ENCODE measurements around the gene HSD17B12. TPM values are rescaled to one million over a fixed set of nuclear protein-coding genes. Genes with fewer than 3 reads are reported as not detected.

The HSD17B12 gene
- total RNA-seq, 1 experiment from 2014 or later, result 88.9 TPM

DNA sequence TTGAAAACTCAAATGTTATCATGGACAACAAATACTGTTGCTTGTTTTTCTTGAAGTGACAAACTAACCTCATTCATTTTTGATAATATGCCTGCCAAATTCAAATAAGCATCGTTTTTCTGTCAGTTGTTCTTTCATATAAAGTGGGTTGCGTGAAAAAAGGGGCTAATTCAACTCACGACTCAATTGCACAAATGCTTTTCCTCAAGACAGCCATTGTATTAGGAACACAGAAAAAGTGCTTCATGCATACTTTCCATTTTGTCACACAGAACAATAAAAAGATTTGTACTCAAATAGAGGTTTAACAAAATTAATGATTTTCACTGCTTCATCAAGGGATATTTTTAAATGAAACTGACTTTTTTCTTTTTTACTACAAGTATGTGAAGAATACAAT lies 105.5 kb downstream of the HSD17B12 start:
- Histone ChIP-seq H3K4me1 (peaks cover 32% of the 10 kb centered on the region), H3K27me3 (no peaks in the 10 kb centered on the region), H3K4me3 (no peak overlapping the region), H3K9me3 (replicated peaks) (peaks cover 4% of the 10 kb centered on the region), H3K27ac (no peak overlapping the region), H3K36me3 (peaks cover 6% of the 10 kb centered on the region; the same call in 1 of the 2 replicates)
- no peak for DNase-seq

DNA sequence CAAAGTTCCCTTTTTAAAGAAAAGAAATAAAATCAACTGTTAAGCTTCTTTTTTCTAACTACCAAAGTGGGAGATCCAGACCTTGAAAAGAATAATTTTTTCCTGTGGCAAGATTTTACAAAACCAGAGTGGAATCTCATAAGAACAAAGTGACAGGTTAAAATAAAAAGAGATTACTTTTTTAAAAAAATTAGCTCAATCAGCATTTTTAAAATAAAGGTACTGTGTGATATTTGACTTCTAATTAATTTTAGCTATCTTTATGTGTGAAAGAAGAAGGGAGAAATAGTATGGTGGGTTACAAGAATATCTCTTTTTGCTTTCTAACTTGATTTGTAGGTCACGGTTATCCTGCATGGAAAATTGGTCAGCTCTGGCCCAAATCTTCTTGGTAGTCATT lies 107.3 kb downstream of the HSD17B12 start:
- Histone ChIP-seq H3K36me3 (peaks cover 4% of the 10 kb centered on the region; the same call in 1 of the 2 replicates), H3K9me3 (replicated peaks) (peaks cover 2% of the 10 kb centered on the region), H3K4me3 (no peak overlapping the region), H3K27me3 (no peaks in the 10 kb centered on the region), H3K4me1 (peaks cover 32% of the 10 kb centered on the region), H3K27ac (peak overlapping the region; percentile 94)
- DNase-seq, result peak in 1 of 2 experiments; percentile 10

DNA sequence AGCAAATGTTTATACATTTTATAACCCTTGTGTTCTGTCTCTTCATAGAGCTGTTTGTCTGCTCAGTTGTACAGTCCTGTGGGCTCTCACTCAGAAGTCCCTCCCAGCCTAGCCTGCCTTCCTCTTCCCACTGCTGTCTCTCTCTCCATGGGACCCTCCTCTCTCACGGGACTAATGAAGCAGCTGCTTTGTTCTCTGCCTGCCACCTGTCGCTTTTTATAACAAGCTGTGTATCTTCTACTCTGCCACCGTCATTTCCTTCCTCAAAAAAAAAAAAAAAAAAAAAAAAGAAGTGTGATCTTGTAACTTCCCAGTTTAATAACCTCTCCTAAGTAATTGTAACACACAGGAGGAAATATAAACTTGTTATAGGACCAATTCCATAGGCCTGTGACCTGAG lies 107.9 kb downstream of the HSD17B12 start:
- 0 out of 2 replicates have a peak, but pooled peaks cover 4% of the 10 kb centered on the region for H3K36me3 ChIP-seq
- DNase-seq, result peak; percentile 96 to 98
- no peaks in the 10 kb centered on the region; the same call in none of the 2 replicates for H3K9me3 ChIP-seq (replicated peaks)
- H3K27ac ChIP-seq, result peak overlapping the region; percentile 94
- H3K4me1 ChIP-seq, result peaks cover 32% of the 10 kb centered on the region
- no peaks in the 10 kb centered on the region for H3K27me3 ChIP-seq
- no peak overlapping the region for H3K4me3 ChIP-seq

DNA sequence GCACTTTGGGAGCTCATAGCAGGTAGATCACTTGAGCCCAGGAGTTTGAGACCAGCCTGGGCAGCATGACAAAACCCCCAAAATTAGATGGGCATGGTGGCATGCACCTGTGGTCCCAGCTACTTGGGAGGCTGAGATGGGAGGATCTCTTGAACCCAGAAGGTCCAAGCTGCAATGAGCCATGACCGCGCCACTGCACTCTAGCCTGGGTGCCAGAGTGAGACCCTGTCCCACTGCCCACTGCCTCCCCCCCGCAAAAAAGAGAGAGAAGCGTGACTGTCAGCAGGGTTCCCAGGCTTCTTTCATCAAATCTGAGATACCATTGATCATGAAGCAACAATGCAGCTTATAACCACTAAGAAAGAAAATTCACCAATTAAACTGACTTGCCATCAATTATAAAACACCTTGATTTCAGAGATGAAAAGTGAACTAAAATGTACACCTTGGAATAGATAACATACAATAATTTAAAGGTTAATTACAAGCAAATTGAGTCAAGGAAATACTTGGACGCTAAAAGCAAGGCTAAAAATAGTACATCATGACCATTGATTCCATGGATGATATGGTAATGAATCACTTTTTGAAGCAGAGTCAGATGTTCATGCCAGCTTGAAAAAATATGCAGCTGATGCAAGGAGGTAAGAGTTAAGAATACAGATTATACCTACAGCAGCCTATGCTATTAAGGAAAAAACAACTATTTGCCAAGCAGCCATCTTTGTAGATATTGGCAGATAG lies 109.3 kb downstream of the HSD17B12 start:
- Histone ChIP-seq H3K27me3 (no peaks in the 10 kb centered on the region), H3K27ac (peak overlapping the region; percentile 94), H3K36me3 (0 out of 2 replicates have a peak, but pooled peaks cover 2% of the 10 kb centered on the region), H3K9me3 (replicated peaks) (no peaks in the 10 kb centered on the region; the same call in 1 of the 2 replicates), H3K4me1 (peaks cover 32% of the 10 kb centered on the region), H3K4me3 (no peak overlapping the region)
- no peak for DNase-seq

DNA sequence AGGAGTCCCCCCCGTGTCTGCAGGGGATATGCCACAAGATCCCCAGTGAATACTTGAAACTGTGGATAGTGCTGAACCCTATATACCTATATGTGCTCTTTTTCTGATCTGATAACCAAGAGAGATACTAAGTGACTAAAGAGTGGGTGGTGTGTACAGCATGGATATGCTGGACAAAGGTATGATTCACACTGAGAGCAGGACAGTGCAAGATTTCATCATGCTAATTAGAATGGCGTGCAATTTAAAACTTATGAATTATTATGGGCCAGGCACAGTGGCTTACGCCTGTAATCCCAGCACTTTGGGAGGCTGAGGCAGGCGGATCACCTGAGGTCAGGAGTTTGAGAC lies 109.9 kb downstream of the HSD17B12 start:
- no peaks in the 10 kb centered on the region for H3K27me3 ChIP-seq
- H3K4me1 ChIP-seq, result peaks cover 32% of the 10 kb centered on the region
- H3K9me3 ChIP-seq (replicated peaks), result no peaks in the 10 kb centered on the region; the same call in 1 of the 2 replicates
- H3K27ac ChIP-seq, result peak overlapping the region; percentile 24
- no peak overlapping the region for H3K4me3 ChIP-seq
- 0 out of 2 replicates have a peak, but pooled peaks cover 2% of the 10 kb centered on the region for H3K36me3 ChIP-seq
- DNase-seq, result no peak

DNA sequence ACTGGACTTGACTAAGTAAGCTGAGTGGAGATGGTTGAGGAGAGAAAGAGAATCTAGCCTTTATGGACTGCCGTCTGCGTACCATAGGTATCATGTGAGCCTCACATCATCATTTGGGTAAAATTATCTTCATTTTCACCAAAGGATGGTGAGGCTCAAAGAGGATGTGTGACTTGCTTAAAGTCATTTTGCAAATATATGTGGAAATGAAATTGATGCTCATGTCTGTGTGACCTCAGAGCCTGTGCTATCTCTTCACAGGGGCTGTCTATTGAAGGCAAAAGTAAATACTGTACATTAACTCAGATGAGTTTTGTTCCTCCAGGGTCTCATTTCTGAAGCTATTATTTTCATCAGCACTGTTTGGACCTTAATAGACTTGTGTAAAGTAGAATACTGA lies 116.8 kb downstream of the HSD17B12 start:
- H3K9me3 ChIP-seq (replicated peaks), result no peaks in the 10 kb centered on the region
- no peak overlapping the region for H3K27ac ChIP-seq
- DNase-seq, result no peak

DNA sequence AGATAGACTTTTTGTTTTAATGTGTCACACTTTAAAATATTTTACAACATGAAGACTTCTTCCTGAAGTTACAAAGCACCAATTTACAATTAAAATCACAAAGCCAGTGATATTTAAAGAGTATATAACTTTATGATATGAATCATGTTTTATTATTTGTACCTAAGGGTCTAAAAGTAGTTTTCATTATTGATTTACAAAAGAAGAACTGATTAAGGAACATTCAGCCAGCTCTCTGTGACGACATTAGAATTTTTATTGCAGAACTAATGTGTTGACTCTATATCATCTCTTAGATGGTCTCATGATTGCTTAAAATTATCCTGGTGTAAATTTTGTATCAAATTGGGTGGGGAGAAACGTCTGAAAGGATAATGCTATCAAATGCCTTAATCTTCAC lies 117.3 kb downstream of the HSD17B12 start:
- no peak for DNase-seq
- H3K4me3 ChIP-seq, result no peak overlapping the region
- no peaks in the 10 kb centered on the region for H3K27me3 ChIP-seq
- H3K9me3 ChIP-seq (replicated peaks), result no peaks in the 10 kb centered on the region
- H3K27ac ChIP-seq, result no peak overlapping the region
- H3K36me3 ChIP-seq, result peaks cover 4% of the 10 kb centered on the region; the same call in 1 of the 2 replicates
- H3K4me1 ChIP-seq, result no peaks in the 10 kb centered on the region

More for the DNA sequence above, 116.8 kb downstream of the HSD17B12 start:
- Histone ChIP-seq H3K4me1 (no peaks in the 10 kb centered on the region), H3K36me3 (peaks cover 4% of the 10 kb centered on the region; the same call in 1 of the 2 replicates), H3K27me3 (no peaks in the 10 kb centered on the region), H3K4me3 (no peak overlapping the region)

DNA sequence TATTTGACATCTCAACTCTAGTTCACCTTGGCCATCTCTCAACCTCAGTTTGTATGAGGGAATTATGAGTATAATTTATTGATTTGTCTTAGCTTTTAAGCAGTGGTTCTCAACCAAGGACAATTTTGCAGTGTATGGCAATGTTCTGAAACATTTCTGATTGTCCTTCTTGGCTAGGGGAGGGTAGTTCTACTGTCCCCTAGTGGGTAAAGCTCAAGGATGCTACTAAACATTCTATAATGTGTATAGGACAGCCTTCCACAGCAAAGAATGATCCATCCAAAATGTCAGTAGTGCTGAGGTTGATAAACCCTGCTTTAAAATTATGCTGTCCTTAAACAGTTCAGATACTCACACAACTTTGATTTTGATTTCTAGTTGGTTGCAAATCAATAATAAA lies 122.0 kb downstream of the HSD17B12 start:
- Histone ChIP-seq H3K9me3 (replicated peaks) (0 out of 2 replicates have a peak, but pooled peaks cover 3% of the 10 kb centered on the region), H3K4me1 (no peaks in the 10 kb centered on the region), H3K4me3 (no peak overlapping the region), H3K27ac (no peak overlapping the region), H3K36me3 (peaks cover 21% of the 10 kb centered on the region), H3K27me3 (no peaks in the 10 kb centered on the region)
- peak in 1 of 2 experiments; percentile 30 for DNase-seq

DNA sequence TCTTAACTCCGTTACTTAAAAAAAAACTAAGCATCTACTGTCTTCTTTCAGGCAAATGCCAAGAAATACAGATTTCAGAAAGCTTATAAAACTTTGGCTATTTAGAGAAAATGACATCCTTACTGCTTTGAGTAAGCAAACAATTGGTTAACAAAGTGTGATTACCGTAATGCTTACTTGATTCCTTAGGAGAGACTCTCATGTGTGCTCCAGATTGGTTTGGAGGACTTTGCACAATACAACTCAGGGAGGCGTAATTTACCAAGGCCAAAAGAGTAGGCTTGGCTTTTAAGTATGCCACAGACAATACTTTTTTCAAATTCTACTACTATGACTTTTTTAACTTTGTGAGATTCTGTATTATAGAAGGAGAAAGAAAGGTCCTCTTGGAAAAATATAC lies 123.2 kb downstream of the HSD17B12 start:
- no peak overlapping the region for H3K27ac ChIP-seq
- no peaks in the 10 kb centered on the region for H3K4me1 ChIP-seq
- no peaks in the 10 kb centered on the region for H3K27me3 ChIP-seq
- DNase-seq, result no peak
- H3K4me3 ChIP-seq, result no peak overlapping the region
- 0 out of 2 replicates have a peak, but pooled peaks cover 3% of the 10 kb centered on the region for H3K9me3 ChIP-seq (replicated peaks)
- peaks cover 21% of the 10 kb centered on the region for H3K36me3 ChIP-seq

DNA sequence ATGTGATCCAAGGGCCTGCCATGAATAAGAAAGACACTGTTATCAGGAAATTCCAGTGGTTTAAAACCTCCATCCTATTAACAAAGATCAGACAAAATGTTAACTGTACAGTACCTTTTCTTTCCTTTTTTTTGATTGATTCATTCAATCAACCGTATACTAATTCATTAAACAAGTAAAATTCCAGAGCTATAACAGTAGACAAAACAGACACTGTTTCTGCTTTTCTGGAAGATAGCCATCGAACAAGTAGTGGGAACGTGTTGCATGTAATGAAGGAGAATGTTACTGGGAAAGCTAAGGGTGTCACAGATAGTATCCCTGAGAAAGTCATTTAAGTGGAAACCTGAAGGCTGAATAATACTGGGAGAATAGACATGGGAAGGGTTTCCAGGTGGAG lies 126.4 kb downstream of the HSD17B12 start:
- Histone ChIP-seq H3K4me3 (no peak overlapping the region), H3K9me3 (replicated peaks) (0 out of 2 replicates have a peak, but pooled peaks cover 3% of the 10 kb centered on the region), H3K27me3 (no peaks in the 10 kb centered on the region), H3K4me1 (no peaks in the 10 kb centered on the region), H3K27ac (no peak overlapping the region), H3K36me3 (peaks cover 17% of the 10 kb centered on the region)
- no peak for DNase-seq

DNA sequence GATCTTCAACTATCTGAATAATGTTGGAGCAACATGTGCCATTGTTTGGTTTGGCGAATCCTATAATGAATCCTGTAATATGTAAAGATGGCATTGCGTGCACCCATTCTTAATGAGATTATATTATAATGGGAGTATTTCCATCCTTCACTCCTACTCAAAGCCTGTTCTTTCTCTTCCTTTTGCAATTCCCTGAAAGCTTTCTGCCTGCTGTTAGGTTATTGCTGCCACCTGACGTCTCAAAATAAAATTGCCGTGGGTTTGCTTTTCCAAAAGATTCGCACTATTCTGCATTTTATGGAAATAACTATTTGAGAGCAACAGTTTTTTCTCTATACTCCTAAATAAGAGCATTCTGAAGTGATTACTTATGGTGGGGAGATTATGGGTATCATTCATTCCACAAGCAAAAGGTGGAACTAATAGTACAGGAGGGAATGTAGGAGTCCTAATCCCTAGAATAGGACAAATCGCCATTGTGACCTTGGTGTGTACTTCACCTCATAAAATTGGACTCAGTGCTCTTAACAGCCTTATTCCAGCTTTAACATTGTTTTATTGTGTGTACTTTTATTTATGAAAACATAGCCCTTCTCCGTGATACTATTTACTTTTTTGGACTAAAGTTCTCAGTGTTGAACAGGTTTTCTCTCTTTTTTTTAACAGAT lies 130.5 kb downstream of the HSD17B12 start:
- H3K27me3 ChIP-seq, result no peaks in the 10 kb centered on the region
- DNase-seq, result no peak
- H3K9me3 ChIP-seq (replicated peaks), result no peaks in the 10 kb centered on the region
- H3K4me1 ChIP-seq, result no peaks in the 10 kb centered on the region
- no peak overlapping the region for H3K4me3 ChIP-seq
- H3K27ac ChIP-seq, result no peak overlapping the region
- peaks cover 12% of the 10 kb centered on the region for H3K36me3 ChIP-seq

DNA sequence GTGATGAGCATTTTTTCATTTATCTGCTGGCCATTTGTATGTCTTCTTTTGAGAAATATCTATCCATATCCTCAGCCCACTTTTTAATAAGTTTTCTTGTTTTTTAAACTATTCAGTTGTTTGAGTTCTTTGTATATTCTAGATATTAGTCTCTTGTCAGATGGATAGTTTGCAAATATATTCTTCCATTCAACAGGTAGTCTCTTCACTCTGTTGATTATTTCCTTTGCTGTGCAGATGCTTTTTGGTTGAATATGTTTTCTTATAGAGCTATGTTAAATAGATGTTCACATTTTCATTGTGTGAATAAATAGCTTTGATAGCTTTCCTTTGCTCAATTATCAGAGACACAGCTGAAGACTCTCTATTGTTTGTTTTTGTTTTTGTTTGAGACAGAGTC lies 131.9 kb downstream of the HSD17B12 start:
- no peak for DNase-seq
- Histone ChIP-seq H3K27me3 (no peaks in the 10 kb centered on the region), H3K4me3 (no peak overlapping the region), H3K9me3 (replicated peaks) (no peaks in the 10 kb centered on the region), H3K4me1 (no peaks in the 10 kb centered on the region), H3K27ac (no peak overlapping the region), H3K36me3 (peaks cover 13% of the 10 kb centered on the region)

DNA sequence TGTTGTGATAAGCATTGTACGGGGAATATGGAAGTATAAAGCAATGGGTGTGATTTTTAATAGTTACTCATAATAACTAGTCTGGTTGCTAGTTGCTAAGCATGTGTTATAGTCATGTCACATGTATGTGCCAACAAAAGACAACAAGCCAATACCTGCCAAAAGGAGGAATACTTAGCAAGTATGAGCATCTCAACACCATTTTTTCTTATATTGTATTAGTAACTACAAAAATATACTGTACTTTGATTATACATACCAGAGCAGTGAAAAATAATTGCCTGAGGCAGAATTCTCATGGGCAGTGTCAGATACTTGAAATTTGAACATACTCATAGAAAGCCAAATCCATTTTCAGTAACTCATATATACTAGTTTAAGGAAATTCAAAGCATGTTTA lies 137.7 kb downstream of the HSD17B12 start:
- DNase-seq, result no peak
- H3K4me1 ChIP-seq, result no peaks in the 10 kb centered on the region
- H3K36me3 ChIP-seq, result peaks cover 19% of the 10 kb centered on the region
- no peak overlapping the region for H3K4me3 ChIP-seq
- no peaks in the 10 kb centered on the region for H3K9me3 ChIP-seq (replicated peaks)
- H3K27ac ChIP-seq, result no peak overlapping the region
- no peaks in the 10 kb centered on the region for H3K27me3 ChIP-seq

DNA sequence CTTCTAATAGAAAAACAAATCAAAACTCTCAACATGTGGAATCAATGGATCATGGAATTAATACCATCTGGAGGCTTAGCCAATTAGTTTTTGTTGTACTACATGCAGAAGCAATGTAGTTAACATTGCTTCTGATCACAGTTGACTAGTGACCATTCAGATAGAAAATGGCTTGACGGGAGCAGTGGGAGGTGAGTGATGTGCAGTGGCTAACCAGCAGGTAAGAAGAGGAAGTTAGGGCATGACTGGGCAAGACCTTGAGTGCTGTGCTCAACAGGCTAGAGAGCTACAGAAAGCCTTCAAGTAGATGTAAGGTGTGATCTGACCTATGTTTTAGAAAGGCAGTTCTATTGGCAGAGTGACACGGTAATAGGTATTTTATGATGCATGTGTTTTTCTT lies 139.4 kb downstream of the HSD17B12 start:
- H3K4me1 ChIP-seq, result no peaks in the 10 kb centered on the region
- no peaks in the 10 kb centered on the region for H3K27me3 ChIP-seq
- no peak overlapping the region for H3K4me3 ChIP-seq
- DNase-seq, result no peak
- no peaks in the 10 kb centered on the region for H3K9me3 ChIP-seq (replicated peaks)
- H3K36me3 ChIP-seq, result peaks cover 22% of the 10 kb centered on the region
- H3K27ac ChIP-seq, result no peak overlapping the region

DNA sequence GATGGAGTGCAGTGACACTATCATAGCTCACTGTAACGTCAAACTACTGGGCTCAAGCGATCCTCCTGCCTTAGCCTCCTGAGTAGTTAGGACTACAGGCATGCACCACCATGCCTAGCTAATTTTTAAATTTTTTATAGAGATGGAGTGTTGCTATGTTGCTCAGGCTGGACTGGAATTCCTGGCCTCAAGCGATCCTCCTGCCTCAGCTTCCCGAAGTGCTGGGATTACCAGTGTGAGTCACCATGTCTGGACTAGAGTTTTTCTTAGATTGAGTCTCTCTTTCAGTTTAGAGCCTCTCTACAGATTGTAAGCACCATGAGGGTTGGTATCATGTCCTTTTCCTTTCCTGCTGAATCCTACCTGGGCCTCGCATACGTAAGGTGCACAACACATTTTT lies 142.8 kb downstream of the HSD17B12 start:
- Histone ChIP-seq H3K4me3 (no peak overlapping the region), H3K4me1 (no peaks in the 10 kb centered on the region), H3K9me3 (replicated peaks) (no peaks in the 10 kb centered on the region), H3K36me3 (peaks cover 8% of the 10 kb centered on the region; the same call in 1 of the 2 replicates), H3K27ac (no peak overlapping the region), H3K27me3 (no peaks in the 10 kb centered on the region)
- DNase-seq, result no peak
